HEK293 (cell line): ENCODE data around the gene SFT2D1.
A peak's percentile ranks its signal among the peaks of the same experiment; 100 is the strongest.

Experiments
- CTCF ChIA-PET: fragments of 350-600 bp; formaldehyde crosslinking; extraction: SDS; loops from one replicate; lab custom pipeline; 2021; ENCODE audit warnings: antibody characterized with exemption; lab: Yijun Ruan, JAX
- POLR2A ChIA-PET: fragments of 300-600 bp; formaldehyde crosslinking; extraction: SDS; loops from one replicate; lab custom pipeline; 2020; ENCODE audit warnings: antibody characterized with exemption, inconsistent platforms; lab: Yijun Ruan, JAX
- H3K27ac ChIP-seq: fragments of 200-500 bp; sonication (Bioruptor generic); 2 replicates; pipeline ENCODE4 v1.5.1; 2014; ENCODE audit warnings: low read depth, low read length, control low read depth, inconsistent platforms; ENCODE audit errors: extremely low read depth
- H3K36me3 ChIP-seq, 2 experiments: fragments of 200-500 bp in 1 of 2; sonication (Bioruptor generic) in 1 of 2; 1 replicate in 1 of 2; 2 replicates in 1 of 2; pipeline ENCODE4 v1.5.1; 2014 to 2017; ENCODE audit warnings: inconsistent platforms in 2 of 2, low read length in 2 of 2; ENCODE audit not compliant: control insufficient read depth in 2 of 2, insufficient read depth in 1 of 2
- H3K4me1 ChIP-seq: fragments of 200-500 bp; sonication (Bioruptor generic); 2 replicates; pipeline ENCODE4 v1.5.1; 2014; ENCODE audit warnings: mild to moderate bottlenecking, low read length, inconsistent platforms; ENCODE audit not compliant: control insufficient read depth, insufficient read depth
- H3K4me3 ChIP-seq: 2 replicates; pipeline ENCODE4 v1.5.1; 2011; ENCODE audit warnings: low read depth, mild to moderate bottlenecking, control low read depth, low read length, moderate library complexity
- H3K9me3 ChIP-seq: fragments of 200-500 bp; sonication (Bioruptor generic); 2 replicates; pipeline ENCODE4 v1.5.1; 2014; ENCODE audit warnings: low read depth, low read length, inconsistent platforms; ENCODE audit not compliant: control insufficient read depth, insufficient read depth
- EGR2 ChIP-seq: fragments of 450-650 bp; formaldehyde crosslinking; IDR thresholded peaks from 2 replicates; pipeline ENCODE4 v1.5.1; 2016; ENCODE audit warnings: low read depth, missing biosample characterization, missing genetic modification characterization
- GLIS2 ChIP-seq: fragments of 450-650 bp; formaldehyde crosslinking; IDR thresholded peaks from 2 replicates; pipeline ENCODE4 v1.5.1; 2016; ENCODE audit warnings: missing biosample characterization, missing genetic modification characterization
- MYNN ChIP-seq: fragments of 450-650 bp; formaldehyde crosslinking; IDR thresholded peaks from 2 replicates; pipeline ENCODE4 v1.5.1; 2016; ENCODE audit warnings: missing biosample characterization, missing genetic modification characterization, borderline replicate concordance
- PATZ1 ChIP-seq: fragments of 450-650 bp; formaldehyde crosslinking; IDR thresholded peaks from 2 replicates; pipeline ENCODE4 v1.5.1; 2016; ENCODE audit warnings: missing biosample characterization, missing genetic modification characterization
- ZBTB20 ChIP-seq: fragments of 450-650 bp; formaldehyde crosslinking; IDR thresholded peaks from 2 replicates; pipeline ENCODE4 v1.5.1; 2016; ENCODE audit warnings: missing biosample characterization, missing genetic modification characterization
- ZBTB44 ChIP-seq: fragments of 450-650 bp; IDR thresholded peaks from 2 replicates; pipeline ENCODE4 v1.5.1; 2018; ENCODE audit warnings: missing biosample characterization, mild to moderate bottlenecking, missing genetic modification characterization
- ZIC2 ChIP-seq: fragments of 450-650 bp; formaldehyde crosslinking; IDR thresholded peaks from 2 replicates; pipeline ENCODE4 v1.5.1; 2016; ENCODE audit warnings: missing biosample characterization, missing genetic modification characterization
- ZNF112 ChIP-seq: fragments of 450-650 bp; formaldehyde crosslinking; IDR thresholded peaks from 2 replicates; pipeline ENCODE4 v1.5.0; 2017; ENCODE audit warnings: missing biosample characterization, missing genetic modification characterization
- ZNF121 ChIP-seq: fragments of 450-650 bp; formaldehyde crosslinking; IDR thresholded peaks from 2 replicates; pipeline ENCODE4 v1.5.1; 2016; ENCODE audit warnings: missing biosample characterization, missing genetic modification characterization
- ZNF132 ChIP-seq: fragments of 450-650 bp; formaldehyde crosslinking; IDR thresholded peaks from 2 replicates; pipeline ENCODE4 v1.5.1; 2017; ENCODE audit warnings: missing biosample characterization, missing genetic modification characterization, borderline replicate concordance
- ZNF133 ChIP-seq: fragments of 450-650 bp; formaldehyde crosslinking; IDR thresholded peaks from 2 replicates; pipeline ENCODE4 v1.5.1; 2016; ENCODE audit warnings: missing biosample characterization, missing genetic modification characterization
- ZNF184 ChIP-seq: fragments of 450-650 bp; IDR thresholded peaks from 2 replicates; pipeline ENCODE4 v1.5.1; 2018; ENCODE audit warnings: missing biosample characterization, mild to moderate bottlenecking, missing genetic modification characterization
- ZNF2 ChIP-seq: fragments of 450-650 bp; formaldehyde crosslinking; IDR thresholded peaks from 2 replicates; pipeline ENCODE4 v1.5.1; 2016; ENCODE audit warnings: missing biosample characterization, missing genetic modification characterization
- ZNF214 ChIP-seq: fragments of 450-650 bp; formaldehyde crosslinking; IDR thresholded peaks from 2 replicates; pipeline ENCODE4 v1.5.1; 2017; ENCODE audit warnings: missing biosample characterization, mild to moderate bottlenecking, missing genetic modification characterization, borderline replicate concordance
- ZNF324 ChIP-seq: fragments of 450-650 bp; formaldehyde crosslinking; IDR thresholded peaks from 2 replicates; pipeline ENCODE4 v1.5.1; 2016; ENCODE audit warnings: missing biosample characterization, missing genetic modification characterization
- ZNF350 ChIP-seq: fragments of 450-650 bp; formaldehyde crosslinking; IDR thresholded peaks from 2 replicates; pipeline ENCODE4 v1.5.0; 2017; ENCODE audit warnings: missing biosample characterization, mild to moderate bottlenecking, missing genetic modification characterization
- ZNF610 ChIP-seq: fragments of 450-650 bp; formaldehyde crosslinking; IDR thresholded peaks from 2 replicates; pipeline ENCODE4 v1.5.1; 2016; ENCODE audit warnings: missing biosample characterization, missing genetic modification characterization, borderline replicate concordance
- ZSCAN30 ChIP-seq: fragments of 450-650 bp; IDR thresholded peaks from 2 replicates; pipeline ENCODE4 v1.5.1; 2018; ENCODE audit warnings: missing biosample characterization, mild to moderate bottlenecking, missing genetic modification characterization, moderate library complexity
- TF ChIP-seq, protein P1 (sequence below): fragments of 450-650 bp; formaldehyde crosslinking; IDR thresholded peaks from 2 replicates; pipeline ENCODE4 v1.5.1; 2017; ENCODE audit warnings: missing biosample characterization, missing genetic modification characterization
- TF ChIP-seq, protein P2 (sequence below): fragments of 450-650 bp; formaldehyde crosslinking; IDR thresholded peaks from 2 replicates; pipeline ENCODE4 v1.5.1; 2016; ENCODE audit warnings: missing biosample characterization, missing genetic modification characterization, low read depth

SFT2D1 gene

DNA sequence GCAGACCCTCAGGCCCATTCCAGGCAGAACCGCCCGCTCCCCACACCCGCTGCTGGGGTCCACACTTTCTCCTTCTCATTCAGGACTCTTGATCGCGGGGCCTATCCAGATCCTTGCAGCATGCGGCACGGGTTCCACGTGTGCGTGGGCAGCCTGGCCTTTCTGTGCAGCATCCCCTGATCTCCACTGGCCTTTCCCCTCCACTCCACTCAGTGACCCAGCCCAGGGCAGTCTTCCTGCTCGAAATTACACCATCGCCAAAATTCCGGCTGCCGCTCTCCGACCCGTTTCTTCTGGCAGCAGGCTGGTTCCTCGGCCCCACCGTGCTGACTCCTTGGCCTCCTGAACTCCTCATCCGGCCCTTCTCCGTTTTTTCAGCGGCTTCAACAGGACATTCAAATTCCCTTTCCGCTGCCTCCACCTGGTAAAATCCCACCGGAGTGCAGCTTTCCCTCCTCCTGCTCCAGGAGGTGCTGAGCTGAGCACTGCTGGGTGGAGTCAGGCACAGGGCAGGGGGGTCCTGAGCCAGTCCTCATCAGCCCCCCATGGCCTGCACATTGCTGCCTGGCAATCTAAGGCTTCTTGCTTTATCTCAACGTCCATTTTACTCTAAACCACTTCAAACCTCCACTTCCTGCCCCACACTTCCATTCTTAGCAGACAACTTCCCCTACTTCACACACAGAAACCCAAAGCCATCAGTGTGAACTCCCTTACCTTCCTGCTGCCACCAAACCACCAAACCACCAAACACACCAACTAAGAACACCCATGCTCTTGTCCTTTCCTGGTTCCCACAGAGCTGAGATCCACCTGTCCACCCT, 9.0 kb downstream of the SFT2D1 start:
- ChIA-PET POLR2A (no interaction called here), CTCF (interaction anchor here (0.8 to 0.9 kb wide), 4 partner anchors 10 to 176 kb away, joined by 3 to 6 read pairs (median 4); no protein-coding TSS in a partner anchor)
- Histone ChIP-seq H3K36me3 (peaks cover 5 to 57% of the 10 kb centered on the region in 2 experiments; a peak in 2 of 3 replicates), H3K27ac (no peak overlapping the region), H3K4me3 (no peak overlapping the region), H3K9me3 (no peaks in the 10 kb centered on the region), H3K4me1 (peaks cover 9% of the 10 kb centered on the region; the same call in 1 of the 2 replicates)
- TF ChIP-seq ZNF324 (tag by site-specific recombination) = no peak
- 0 out of 2 replicates have a peak, but pooled peaks have one; percentile 43 for TF ChIP-seq GLIS2 (tag by site-specific recombination)
- no peak for TF ChIP-seq ZNF184 (tag by site-specific recombination)

DNA sequence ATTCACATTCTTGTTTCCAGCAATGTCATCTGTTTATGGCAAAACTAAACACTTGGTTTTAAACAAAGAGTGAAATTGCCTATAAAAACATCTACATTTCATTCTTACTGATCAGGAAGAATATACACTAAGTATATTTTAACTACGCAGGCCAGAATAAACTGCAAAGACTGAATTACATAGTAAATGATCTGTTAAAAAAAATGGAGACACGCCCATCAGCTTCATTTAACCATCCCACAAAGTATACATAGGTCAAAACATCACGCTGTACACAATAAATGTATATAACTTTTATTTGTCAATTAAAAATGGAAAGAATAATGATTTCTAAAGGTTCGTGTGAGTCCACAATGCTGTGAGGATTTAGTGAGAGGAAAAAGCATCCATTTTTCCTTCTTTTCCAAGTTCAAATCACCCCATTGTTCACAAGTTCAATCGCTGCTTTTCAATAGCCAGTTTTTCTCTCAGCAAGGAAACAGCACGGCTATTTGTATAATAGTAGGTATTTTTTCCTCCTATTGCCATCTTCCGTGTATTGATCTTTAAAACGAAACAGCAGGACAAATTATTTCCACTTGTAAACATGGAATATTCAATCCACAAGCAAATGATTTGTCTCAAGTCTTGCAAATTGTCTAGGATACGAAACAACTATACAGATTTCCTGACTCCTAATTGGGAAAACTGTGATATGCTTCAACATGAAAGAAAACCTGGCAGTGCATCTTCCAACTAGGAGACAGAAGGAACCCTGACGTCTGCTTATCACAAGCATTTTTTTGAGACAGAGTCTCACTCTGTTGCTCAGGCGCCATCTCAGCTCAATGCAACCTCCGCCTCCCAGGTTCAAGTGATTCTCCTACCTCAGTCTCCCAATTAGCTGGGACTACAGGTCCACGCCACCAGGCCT, 10.6 kb downstream of the SFT2D1 start:
- no peak overlapping the region for H3K27ac ChIP-seq
- ChIA-PET CTCF (no interaction called here), POLR2A (no interaction called here)
- H3K36me3 ChIP-seq = peaks cover 9 to 51% of the 10 kb centered on the region in 2 experiments; a peak in 2 of 3 replicates
- H3K4me3 ChIP-seq = no peak overlapping the region
- H3K4me1 ChIP-seq = peaks cover 9% of the 10 kb centered on the region; the same call in 1 of the 2 replicates
- TF ChIP-seq ZBTB20 (tag by site-specific recombination) = peak; percentile 17; the same call in 1 of the 2 replicates
- TF ChIP-seq, protein P1, sequence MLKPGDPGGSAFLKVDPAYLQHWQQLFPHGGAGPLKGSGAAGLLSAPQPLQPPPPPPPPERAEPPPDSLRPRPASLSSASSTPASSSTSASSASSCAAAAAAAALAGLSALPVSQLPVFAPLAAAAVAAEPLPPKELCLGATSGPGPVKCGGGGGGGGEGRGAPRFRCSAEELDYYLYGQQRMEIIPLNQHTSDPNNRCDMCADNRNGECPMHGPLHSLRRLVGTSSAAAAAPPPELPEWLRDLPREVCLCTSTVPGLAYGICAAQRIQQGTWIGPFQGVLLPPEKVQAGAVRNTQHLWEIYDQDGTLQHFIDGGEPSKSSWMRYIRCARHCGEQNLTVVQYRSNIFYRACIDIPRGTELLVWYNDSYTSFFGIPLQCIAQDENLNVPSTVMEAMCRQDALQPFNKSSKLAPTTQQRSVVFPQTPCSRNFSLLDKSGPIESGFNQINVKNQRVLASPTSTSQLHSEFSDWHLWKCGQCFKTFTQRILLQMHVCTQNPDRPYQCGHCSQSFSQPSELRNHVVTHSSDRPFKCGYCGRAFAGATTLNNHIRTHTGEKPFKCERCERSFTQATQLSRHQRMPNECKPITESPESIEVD (tag by site-specific recombination) = 0 out of 2 replicates have a peak, but pooled peaks have one; percentile 11
- no peak for TF ChIP-seq ZNF2
- no peak for TF ChIP-seq MYNN
- H3K9me3 ChIP-seq = no peaks in the 10 kb centered on the region

- Histone ChIP-seq H3K9me3 (no peaks in the 10 kb centered on the region), H3K4me3 (no peak overlapping the region), H3K36me3 (peaks cover 4 to 50% of the 10 kb centered on the region in 2 experiments; a peak in 2 of 3 replicates), H3K27ac (no peak overlapping the region), H3K4me1 (peaks cover 9% of the 10 kb centered on the region; the same call in 1 of the 2 replicates)
- POLR2A ChIA-PET = no interaction called here
- CTCF ChIA-PET = interaction anchor here (0.6 to 0.7 kb wide), 2 partner anchors 17 to 70 kb away, joined by 3 read pairs; no protein-coding TSS in a partner anchor
- TF ChIP-seq ZNF132 = no peak
- TF ChIP-seq ZIC2 = peak; percentile 82
- no peak for TF ChIP-seq ZSCAN30 (tag by site-specific recombination)
- no peak for TF ChIP-seq ZNF610 (tag by site-specific recombination)
- TF ChIP-seq ZNF121 = no peak
- TF ChIP-seq ZBTB44 (tag by site-specific recombination) = no peak
- no peak for TF ChIP-seq ZNF112 (tag by site-specific recombination)
- TF ChIP-seq, protein P2, sequence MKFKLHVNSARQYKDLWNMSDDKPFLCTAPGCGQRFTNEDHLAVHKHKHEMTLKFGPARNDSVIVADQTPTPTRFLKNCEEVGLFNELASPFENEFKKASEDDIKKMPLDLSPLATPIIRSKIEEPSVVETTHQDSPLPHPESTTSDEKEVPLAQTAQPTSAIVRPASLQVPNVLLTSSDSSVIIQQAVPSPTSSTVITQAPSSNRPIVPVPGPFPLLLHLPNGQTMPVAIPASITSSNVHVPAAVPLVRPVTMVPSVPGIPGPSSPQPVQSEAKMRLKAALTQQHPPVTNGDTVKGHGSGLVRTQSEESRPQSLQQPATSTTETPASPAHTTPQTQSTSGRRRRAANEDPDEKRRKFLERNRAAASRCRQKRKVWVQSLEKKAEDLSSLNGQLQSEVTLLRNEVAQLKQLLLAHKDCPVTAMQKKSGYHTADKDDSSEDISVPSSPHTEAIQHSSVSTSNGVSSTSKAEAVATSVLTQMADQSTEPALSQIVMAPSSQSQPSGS (tag by site-specific recombination) = no peak
- no peak for TF ChIP-seq ZNF133
- no peak for TF ChIP-seq ZNF2
- no peak for TF ChIP-seq EGR2
- TF ChIP-seq ZNF214 (tag by site-specific recombination) = no peak
- no peak for TF ChIP-seq ZNF350 (tag by site-specific recombination)
- TF ChIP-seq PATZ1 = peak; percentile 68
These were observed 11.7 kb downstream of the SFT2D1 start for GRCh38 chr6:166330612-166331011.
